Measurements from ENCODE around the gene TAL1.

The TAL1 gene

GRCh38 chr1:47229031-47229885 lies 2.8 kb downstream of the TAL1 start:
- no peak for DNase-seq

- no peak for DNase-seq
Measured at GRCh38 chr1:47228644-47229030, 3.4 kb downstream of the TAL1 start.

GRCh38 chr1:47227341-47228232 lies 4.4 kb downstream of the TAL1 start:
- DNase-seq: no peak

GRCh38 chr1:47226839-47227215 lies 5.2 kb downstream of the TAL1 start:
- DNase-seq: no peak

GRCh38 chr1:47226121-47226838 lies 5.7 kb downstream of the TAL1 start:
- DNase-seq: no peak

- DNase-seq: peak; percentile 31
Measured at GRCh38 chr1:47225430-47226100, 6.5 kb downstream of the TAL1 start.

GRCh38 chr1:47224676-47225399 lies 7.2 kb downstream of the TAL1 start:
- no peak for DNase-seq

GRCh38 chr1:47223921-47224675 lies 7.9 kb downstream of the TAL1 start:
- DNase-seq: no peak

GRCh38 chr1:47223174-47223920 lies 8.7 kb downstream of the TAL1 start:
- no peak for DNase-seq

- DNase-seq: no peak
Measured at GRCh38 chr1:47222476-47222875, 9.5 kb downstream of the TAL1 start.

GRCh38 chr1:47219590-47220220 lies 12.3 kb downstream of the TAL1 start:
- DNase-seq: no peak

- DNase-seq: no peak
Measured at GRCh38 chr1:47219001-47219400, 13.0 kb downstream of the TAL1 start.

GRCh38 chr1:47216278-47217059 lies 15.6 kb downstream of the TAL1 start:
- DNase-seq: no peak

GRCh38 chr1:47215713-47216112 lies 16.3 kb downstream of the TAL1 start:
- no peak for DNase-seq

- DNase-seq: no peak
Measured at GRCh38 chr1:47214549-47214948, 17.5 kb downstream of the TAL1 start.

- DNase-seq: no peak
Measured at GRCh38 chr1:47213230-47213963, 18.6 kb downstream of the TAL1 start.

- DNase-seq: no peak
Measured at GRCh38 chr1:47212636-47213229, 19.3 kb downstream of the TAL1 start.

- no peak for DNase-seq
Measured at GRCh38 chr1:47211796-47212269, 20.2 kb downstream of the TAL1 start.

Measured in NCI-H1105 treated with DMSO at 0.1 percent for 48 hours (cell line).